Osteocyte (in vitro differentiated cells): Measurements from ENCODE around the gene ELF3. TPM values are rescaled to one million over a fixed set of nuclear protein-coding genes. Genes with fewer than 3 reads are reported as not detected.
"Not testable (repeated sequence)": the region's sequence is repeated elsewhere in the genome, so short reads cannot be mapped to it uniquely, and the experiment has no call there.

Experiments
- DNase-seq: peaks from one replicate; pipeline ENCODE4 v3.0.0; 2021; ENCODE audit warnings: mixed read lengths; ENCODE audit not compliant: unreplicated experiment; ENCODE audit errors: extremely low spot score
- H3K27ac Mint-ChIP-seq: one replicate; pipeline ENCODE4 v1.8.0; 2021; ENCODE audit warnings: mild to moderate bottlenecking, mixed read lengths; ENCODE audit not compliant: unreplicated experiment
- H3K27me3 Mint-ChIP-seq: one replicate; pipeline ENCODE4 v1.8.0; 2021; ENCODE audit warnings: mixed read lengths; ENCODE audit not compliant: unreplicated experiment
- H3K36me3 Mint-ChIP-seq: one replicate; pipeline ENCODE4 v1.8.0; 2021; ENCODE audit warnings: mixed read lengths; ENCODE audit not compliant: unreplicated experiment
- H3K4me1 Mint-ChIP-seq: one replicate; pipeline ENCODE4 v1.8.0; 2021; ENCODE audit warnings: mixed read lengths; ENCODE audit not compliant: unreplicated experiment
- H3K4me3 Mint-ChIP-seq: one replicate; pipeline ENCODE4 v1.8.0; 2021; ENCODE audit warnings: mild to moderate bottlenecking, moderate library complexity, mixed read lengths; ENCODE audit not compliant: unreplicated experiment
- H3K9me3 Mint-ChIP-seq: one replicate; pipeline ENCODE4 v1.8.0; 2021; ENCODE audit warnings: mixed read lengths; ENCODE audit not compliant: unreplicated experiment
- total RNA-seq: library from RNA; stranded (reverse); gene quantifications from 2 replicates; pipeline ENCODE4 v1.2.1, GENCODE V29; 2021
- TF ChIP-seq, protein P1 (sequence below): fragments of 200-600 bp; sonication (generic); IDR thresholded peaks from 2 replicates; pipeline ENCODE4 v1.5.0; 2021; ENCODE audit warnings: antibody characterized with exemption, mild to moderate bottlenecking, moderate library complexity

ELF3 gene
- total RNA-seq, 1 donor from 2014 or later, result 0.56 TPM

GRCh38 chr1:202056644-202057334 is 46.4 kb downstream of the ELF3 start:
- Mint-ChIP-seq H3K36me3 (no peaks in the 10 kb centered on the region), H3K4me3 (no peak overlapping the region), H3K4me1 (peaks cover 21% of the 10 kb centered on the region), H3K9me3 (no peaks in the 10 kb centered on the region), H3K27ac (peak overlapping the region; percentile 27), H3K27me3 (no peaks in the 10 kb centered on the region)
- TF ChIP-seq, protein P1, sequence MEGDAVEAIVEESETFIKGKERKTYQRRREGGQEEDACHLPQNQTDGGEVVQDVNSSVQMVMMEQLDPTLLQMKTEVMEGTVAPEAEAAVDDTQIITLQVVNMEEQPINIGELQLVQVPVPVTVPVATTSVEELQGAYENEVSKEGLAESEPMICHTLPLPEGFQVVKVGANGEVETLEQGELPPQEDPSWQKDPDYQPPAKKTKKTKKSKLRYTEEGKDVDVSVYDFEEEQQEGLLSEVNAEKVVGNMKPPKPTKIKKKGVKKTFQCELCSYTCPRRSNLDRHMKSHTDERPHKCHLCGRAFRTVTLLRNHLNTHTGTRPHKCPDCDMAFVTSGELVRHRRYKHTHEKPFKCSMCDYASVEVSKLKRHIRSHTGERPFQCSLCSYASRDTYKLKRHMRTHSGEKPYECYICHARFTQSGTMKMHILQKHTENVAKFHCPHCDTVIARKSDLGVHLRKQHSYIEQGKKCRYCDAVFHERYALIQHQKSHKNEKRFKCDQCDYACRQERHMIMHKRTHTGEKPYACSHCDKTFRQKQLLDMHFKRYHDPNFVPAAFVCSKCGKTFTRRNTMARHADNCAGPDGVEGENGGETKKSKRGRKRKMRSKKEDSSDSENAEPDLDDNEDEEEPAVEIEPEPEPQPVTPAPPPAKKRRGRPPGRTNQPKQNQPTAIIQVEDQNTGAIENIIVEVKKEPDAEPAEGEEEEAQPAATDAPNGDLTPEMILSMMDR, result no peak
- no peak for DNase-seq

DNA sequence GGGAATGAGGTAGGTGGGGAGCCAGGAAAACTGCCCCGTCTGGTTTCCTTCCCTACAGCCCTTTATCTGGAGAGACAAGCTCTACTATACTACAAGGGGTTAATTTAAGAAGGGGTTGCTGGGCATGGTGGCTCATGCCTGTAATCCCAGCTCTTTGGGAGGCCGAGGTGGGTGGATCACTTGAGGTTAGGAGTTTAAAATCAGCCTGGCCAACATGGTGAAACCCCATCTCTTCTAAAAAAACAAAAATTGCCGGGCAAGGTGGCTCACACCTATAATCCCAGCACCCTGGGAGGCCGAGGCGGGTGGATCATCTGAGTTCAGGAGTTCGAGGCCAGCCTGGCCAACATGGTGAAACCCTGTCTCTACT is 46.9 kb downstream of the ELF3 start:
- H3K4me3 Mint-ChIP-seq, DNase-seq, H3K9me3 Mint-ChIP-seq, H3K27me3 Mint-ChIP-seq, H3K36me3 Mint-ChIP-seq: not testable (repeated sequence)
- peak overlapping the region; percentile 27 for H3K27ac Mint-ChIP-seq
- peaks cover 24% of the 10 kb centered on the region for H3K4me1 Mint-ChIP-seq

GRCh38 chr1:202058001-202058908 is 47.9 kb downstream of the ELF3 start:
- TF ChIP-seq, protein P1, result no peak
- Mint-ChIP-seq H3K27me3 (no peaks in the 10 kb centered on the region), H3K36me3 (no peaks in the 10 kb centered on the region), H3K9me3 (no peaks in the 10 kb centered on the region), H3K4me3 (no peak overlapping the region), H3K4me1 (peaks cover 28% of the 10 kb centered on the region), H3K27ac (peak overlapping the region; percentile 15)
- no peak for DNase-seq

DNA sequence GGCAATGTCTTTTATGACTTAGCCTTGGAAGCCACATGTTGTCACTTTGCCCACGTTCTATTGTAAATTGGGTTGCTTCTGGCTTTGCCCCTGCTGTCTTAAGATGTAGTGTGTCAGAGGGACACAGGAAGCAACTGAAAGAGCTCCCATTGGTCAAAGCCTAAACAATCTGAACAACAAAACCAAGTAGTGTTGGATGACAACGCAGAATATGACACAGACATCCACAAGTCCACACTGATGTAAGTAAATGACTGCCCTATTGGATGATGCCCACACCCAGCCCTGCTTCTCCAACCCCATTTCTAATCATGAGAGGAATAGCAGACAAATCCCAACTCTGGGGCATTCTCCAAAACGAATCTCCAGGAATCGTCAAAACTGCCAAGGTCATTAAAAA is 50.7 kb downstream of the ELF3 start:
- no peak for DNase-seq
- Mint-ChIP-seq H3K9me3 (no peaks in the 10 kb centered on the region), H3K27me3 (no peaks in the 10 kb centered on the region), H3K27ac (no peak overlapping the region), H3K36me3 (no peaks in the 10 kb centered on the region), H3K4me3 (no peak overlapping the region), H3K4me1 (peaks cover 28% of the 10 kb centered on the region)
- TF ChIP-seq, protein P1, result no peak

DNA sequence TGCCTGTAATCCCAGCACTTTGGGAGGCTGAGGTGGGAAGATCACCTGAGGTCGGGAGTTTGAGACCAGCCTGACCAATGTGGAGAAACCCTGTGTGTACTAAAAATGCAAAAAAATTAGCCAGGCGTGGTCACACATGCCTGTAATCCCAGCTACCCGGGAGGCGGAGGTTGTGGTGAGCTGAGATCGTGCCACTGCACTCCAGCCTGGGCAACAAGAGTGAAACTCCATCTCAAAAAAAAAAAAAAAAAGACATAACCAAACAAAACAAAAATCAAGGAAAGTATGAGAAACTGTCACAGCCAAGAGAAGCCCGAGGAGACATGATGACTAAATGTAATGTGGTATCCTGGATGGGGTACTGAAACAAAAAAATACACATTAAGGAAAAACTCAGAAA is 51.4 kb downstream of the ELF3 start:
- H3K27ac Mint-ChIP-seq, DNase-seq, H3K36me3 Mint-ChIP-seq: not testable (repeated sequence)

DNA sequence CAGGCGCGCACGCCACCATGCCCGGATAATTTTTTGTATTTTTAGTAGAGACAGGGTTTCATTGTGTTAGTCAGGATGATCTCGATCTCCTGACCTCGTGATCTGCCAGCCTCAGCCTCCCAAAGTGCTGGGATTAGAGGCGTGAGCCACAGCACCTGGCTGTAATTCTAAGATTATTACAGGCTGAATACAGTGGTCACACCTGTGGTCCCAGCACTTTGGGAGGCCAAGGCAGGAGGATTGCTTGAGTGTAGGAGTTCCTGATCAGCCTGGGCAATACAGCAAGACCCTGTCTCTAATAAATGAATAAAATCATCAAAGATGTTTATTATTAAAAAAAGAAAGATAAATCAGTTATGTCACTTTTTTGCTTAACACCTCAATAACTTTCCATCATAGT is 52.2 kb downstream of the ELF3 start:
- peaks cover 24% of the 10 kb centered on the region for H3K4me1 Mint-ChIP-seq
- H3K4me3 Mint-ChIP-seq, H3K27ac Mint-ChIP-seq: not testable (repeated sequence)

More for the DNA sequence above, 51.4 kb downstream of the ELF3 start:
- H3K27me3 Mint-ChIP-seq, H3K9me3 Mint-ChIP-seq, H3K4me3 Mint-ChIP-seq: not testable (repeated sequence)
- H3K4me1 Mint-ChIP-seq, result peaks cover 28% of the 10 kb centered on the region

More for the DNA sequence above, 52.2 kb downstream of the ELF3 start:
- not testable (repeated sequence) for H3K9me3 Mint-ChIP-seq, H3K36me3 Mint-ChIP-seq, H3K27me3 Mint-ChIP-seq, DNase-seq
